ENCODE results near the gene RAB31.

GRCh38 chr18:9749611-9750010, 41.5 kb downstream of the RAB31 start:
- no peak for TF ChIP-seq CTCF (IDR thresholded peaks at IDR 0.05 in 4 of 5, conservative IDR thresholded peaks at IDR 0.05 in 1 of 5)
- no peak for TF ChIP-seq POLR2A (IDR thresholded peaks at IDR 0.05)

Data from gastrocnemius medialis (tissue), 4 donors.